HT-29 (cell line): Measurements from ENCODE around the gene USH1G. TPM values are rescaled to one million over a fixed set of nuclear protein-coding genes. Genes with fewer than 3 reads are reported as not detected.
"Not testable (repeated sequence)": the region's sequence is repeated elsewhere in the genome, so short reads cannot be mapped to it uniquely, and the experiment has no call there.

Experiments used
- DNase-seq: peaks from one replicate; pipeline ENCODE4 v3.0.0-alpha.2; 2015; ENCODE audit warnings: low spot score
- total RNA-seq: library from RNA; depleted of rRNA; stranded (reverse); fragments of >200 nt; shearing (Covaris generic); gene quantifications from 2 replicates; pipeline ENCODE4 v1.2.3, GENCODE V29; 2014

Gene USH1G
- total RNA-seq, 1 experiment from 2014 or later = not detected

DNA sequence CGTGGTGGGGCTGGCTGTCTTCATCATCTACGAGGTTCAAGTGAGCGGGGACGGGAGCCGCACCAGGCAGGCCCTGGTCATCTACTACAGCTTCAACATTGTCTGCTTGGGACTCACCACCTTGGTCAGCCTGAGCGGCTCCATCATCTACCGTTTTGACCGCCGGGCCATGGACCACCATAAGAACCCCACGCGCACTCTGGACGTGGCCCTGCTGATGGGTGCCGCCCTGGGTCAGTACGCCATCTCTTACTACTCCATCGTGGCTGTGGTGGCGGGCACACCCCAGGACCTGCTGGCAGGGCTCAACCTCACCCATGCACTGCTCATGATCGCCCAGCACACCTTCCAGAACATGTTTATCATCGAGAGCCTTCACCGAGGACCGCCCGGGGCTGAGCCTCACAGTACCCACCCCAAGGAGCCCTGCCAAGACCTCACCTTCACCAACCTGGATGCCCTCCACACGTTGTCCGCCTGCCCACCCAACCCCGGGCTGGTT is 7.5 kb upstream of the USH1G start:
- DNase-seq = no peak

DNA sequence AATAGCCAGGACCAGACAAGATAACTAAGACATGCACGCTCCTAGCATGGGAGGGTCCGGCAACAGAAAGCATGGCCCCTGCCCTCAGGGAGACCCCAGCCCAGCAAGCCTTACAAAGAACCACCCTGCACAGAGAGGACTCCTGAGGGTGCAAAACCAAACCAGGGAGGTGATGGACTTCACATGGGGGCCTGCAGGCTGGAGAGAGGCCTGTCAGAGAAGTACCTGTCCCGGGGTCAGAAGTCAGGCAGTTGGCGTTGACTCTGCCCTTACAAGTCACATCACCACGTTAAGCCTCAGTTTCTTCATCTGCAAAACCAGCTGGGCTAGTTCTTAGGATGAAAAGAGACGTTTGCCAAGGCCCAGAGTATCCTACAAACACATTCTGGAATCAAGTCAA is 5.7 kb upstream of the USH1G start:
- DNase-seq = no peak

DNA sequence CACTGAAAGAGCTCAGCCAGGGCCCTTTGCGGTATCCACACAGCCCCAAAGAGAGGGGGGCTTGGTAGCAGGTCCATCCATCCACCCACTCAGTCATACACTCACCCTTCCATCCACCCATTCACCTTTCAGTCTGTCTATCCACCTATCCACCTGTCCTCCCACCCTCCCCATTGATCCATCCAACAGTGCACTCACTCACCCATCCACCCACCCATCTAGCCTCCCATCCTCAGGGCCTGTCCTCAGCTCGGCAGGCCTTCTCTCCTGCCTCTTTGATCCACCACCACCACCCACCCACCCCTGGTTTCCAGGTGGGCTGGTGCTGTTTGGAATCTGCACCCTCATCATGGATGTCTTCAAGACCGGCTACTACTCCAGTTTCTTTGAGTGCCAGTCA is 2.2 kb upstream of the USH1G start:
- DNase-seq = no peak

DNA sequence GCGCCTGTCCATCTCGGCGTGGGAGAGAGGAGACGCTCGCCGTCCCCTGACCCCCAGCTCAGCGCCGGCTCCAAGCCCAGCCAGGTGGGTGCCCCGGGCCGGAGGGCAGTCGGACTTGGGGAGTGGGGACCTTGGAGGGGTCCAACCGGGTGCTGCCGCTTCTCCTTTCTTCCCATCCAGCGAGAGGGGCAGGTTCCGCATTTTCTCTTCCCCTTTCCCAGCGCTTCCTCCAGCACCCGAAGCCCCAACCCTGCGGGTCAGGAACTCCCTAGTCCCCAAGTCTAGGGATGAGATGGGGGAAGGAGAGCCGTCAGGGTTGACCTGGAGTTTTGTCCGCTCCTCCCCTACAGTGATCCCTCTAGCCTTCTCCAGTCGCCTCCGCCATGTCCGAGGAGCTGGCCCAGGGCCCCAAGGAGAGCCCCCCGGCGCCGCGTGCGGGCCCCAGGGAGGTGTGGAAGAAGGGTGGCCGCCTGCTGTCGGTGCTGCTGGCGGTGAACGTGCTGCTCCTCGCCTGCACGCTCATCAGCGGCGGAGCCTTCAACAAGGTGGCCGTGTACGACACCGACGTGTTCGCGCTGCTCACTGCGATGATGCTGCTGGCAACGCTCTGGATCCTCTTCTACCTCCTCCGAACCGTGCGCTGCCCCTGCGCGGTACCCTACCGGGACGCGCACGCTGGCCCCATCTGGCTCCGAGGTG is 1.3 kb upstream of the USH1G start, which contains the start of gene OTOP2:
OTOP2 (plus strand) TSS at position 24 of the 699 bp plus-strand sequence; CDS start at position 384, 360 bp downstream.
- no peak for DNase-seq

GRCh38 chr17:74923538-74924249 is 639 bp upstream of the USH1G start:
- peak; percentile 51 for DNase-seq

GRCh38 chr17:74922172-74922571 is 883 bp downstream of the USH1G start:
- DNase-seq = no peak

DNA sequence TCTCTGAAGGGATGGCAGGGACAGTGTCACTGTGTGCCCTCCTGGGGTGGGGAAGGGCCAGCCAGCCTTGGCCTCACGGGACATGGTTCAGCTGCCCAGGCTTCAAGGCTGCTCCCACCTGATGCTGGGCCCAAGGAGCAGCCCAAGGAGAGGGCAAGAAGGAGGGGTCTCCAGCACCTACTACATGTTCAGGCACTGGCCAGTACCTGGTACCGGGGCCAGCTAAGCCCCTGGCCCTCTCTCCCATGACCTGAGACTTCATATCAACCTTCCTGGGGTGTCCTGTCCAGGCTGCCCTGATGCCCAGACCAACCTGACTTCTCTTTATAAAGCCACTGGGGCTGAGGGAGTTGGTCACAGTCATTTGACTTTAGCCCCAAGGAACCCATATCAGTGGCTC is 1.3 kb downstream of the USH1G start:
- no peak for DNase-seq

- no peak for DNase-seq
Observed at GRCh38 chr17:74921026-74921681, 1.9 kb downstream of the USH1G start.

DNA sequence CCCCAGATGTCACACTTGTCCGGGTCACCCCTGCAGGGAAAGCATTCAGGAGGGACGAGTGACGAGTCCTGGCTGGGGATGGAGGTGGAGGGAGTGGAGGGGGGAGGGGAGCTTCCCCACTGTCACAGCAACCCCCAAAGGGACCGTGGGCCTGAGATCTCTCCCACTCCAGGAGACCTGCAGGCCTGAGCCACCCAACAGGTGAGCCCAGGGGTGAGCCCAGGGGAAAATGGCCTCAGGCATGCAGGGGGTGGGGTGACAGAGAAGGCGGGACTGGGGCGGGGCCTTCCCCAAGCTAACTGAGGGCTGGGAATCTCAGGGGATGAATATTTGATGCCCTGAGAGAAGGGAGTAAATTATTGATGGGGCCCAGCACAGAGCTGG is 2.4 kb downstream of the USH1G start:
- no peak for DNase-seq

- DNase-seq = no peak
Observed at GRCh38 chr17:74920306-74920620, 2.8 kb downstream of the USH1G start.

DNA sequence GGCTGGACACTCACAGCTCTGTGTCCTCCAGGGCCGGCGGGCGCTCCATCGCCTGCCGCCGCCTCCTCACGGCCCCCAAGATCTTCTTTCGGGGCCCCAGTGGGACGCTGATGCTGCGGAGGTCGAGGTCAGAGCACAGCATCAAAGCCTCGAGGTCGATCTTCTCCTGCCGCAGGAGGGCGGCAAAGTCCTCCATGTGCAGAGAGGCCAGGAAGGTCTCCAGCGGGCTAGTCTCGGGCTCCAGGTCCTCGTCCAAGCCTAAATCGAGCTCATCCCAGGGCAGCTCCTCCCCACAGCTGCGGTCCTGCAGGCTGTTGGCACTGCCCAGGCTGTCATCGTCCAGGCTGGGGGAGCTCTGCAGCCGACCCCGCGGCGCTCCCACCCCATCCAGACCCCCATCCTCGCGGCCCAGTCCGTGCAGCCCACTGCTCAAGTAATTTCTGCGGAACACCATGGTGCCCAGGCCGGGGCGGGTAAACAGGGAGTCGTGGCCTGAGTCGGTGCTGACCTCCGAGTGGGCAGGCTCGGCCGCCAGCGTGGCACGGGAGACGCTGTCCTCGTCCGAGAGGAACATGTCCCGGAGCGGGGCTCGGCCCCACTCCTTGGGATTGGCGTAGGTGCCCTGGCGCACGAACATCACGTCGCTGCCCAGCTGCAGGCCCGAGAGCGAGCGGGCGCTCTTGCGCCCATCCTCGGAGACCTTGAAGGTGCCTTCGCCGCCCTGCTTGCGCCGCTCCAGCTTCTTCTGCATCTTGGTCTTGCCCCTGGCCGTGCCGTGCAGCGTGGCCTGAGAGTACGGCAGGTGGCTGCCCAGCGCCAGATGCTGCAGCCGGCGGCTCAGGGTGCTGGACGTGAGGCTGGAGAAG is 3.4 kb downstream of the USH1G start:
- DNase-seq = peak; percentile 32

GRCh38 chr17:74918906-74919305 is 4.1 kb downstream of the USH1G start:
- no peak for DNase-seq

GRCh38 chr17:74917430-74917829 is 5.6 kb downstream of the USH1G start:
- DNase-seq = no peak

DNA sequence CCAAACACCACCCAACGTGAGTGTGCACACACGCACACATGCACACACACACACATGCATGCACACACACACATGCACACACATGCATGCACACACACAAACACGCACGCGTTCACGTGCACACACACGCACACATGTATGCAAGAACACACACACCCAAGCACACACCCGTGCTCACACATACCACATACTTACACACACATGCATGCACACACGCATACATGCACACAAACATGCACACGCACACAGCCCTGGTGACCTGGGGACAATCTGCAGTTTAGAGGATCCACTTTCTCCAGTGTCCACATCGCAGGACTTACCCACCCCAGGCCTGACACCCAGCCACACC is 6.2 kb downstream of the USH1G start:
- no peak for DNase-seq

DNA sequence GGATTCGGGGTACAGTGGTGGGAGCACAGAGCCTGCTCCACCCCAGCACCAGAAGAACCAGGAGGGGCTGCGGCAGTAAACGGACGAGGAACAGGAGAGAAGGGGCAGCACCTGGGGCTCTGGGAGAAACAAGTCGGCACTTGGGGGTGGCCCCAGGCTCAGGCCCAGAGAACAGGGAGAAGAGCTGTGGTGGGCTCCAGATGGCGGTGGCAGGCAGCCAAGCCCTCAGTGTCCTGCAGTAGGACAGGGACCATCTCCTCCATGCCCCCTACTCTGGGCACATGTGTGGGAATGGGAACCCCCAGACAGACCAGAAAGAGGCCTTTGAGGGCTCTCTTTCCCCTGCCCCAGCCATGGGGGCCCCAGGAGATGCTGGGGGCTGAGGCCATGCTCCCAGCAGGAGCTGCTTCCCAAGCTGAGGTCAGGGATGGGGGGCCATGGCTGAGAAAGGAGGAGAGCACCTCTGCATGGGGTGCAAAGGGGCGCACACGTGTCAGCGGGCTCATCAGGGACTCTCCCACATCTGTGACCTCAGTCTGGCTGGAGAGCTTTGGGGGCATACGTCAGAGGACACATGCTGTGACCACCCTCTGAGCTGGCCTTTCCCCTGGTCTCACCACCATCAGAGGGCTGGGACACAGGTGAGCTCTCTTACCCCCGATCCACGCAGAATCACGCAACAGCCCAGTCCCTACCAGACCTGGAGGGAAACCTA is 6.8 kb downstream of the USH1G start:
- DNase-seq = no peak

- DNase-seq = not testable (repeated sequence)
Observed at GRCh38 chr17:74911423-74911822, 11.6 kb downstream of the USH1G start.

- DNase-seq = not testable (repeated sequence)
Observed at GRCh38 chr17:74909097-74909496, 14.0 kb downstream of the USH1G start.

GRCh38 chr17:74907012-74907411 is 16.0 kb downstream of the USH1G start:
- DNase-seq = no peak

DNA sequence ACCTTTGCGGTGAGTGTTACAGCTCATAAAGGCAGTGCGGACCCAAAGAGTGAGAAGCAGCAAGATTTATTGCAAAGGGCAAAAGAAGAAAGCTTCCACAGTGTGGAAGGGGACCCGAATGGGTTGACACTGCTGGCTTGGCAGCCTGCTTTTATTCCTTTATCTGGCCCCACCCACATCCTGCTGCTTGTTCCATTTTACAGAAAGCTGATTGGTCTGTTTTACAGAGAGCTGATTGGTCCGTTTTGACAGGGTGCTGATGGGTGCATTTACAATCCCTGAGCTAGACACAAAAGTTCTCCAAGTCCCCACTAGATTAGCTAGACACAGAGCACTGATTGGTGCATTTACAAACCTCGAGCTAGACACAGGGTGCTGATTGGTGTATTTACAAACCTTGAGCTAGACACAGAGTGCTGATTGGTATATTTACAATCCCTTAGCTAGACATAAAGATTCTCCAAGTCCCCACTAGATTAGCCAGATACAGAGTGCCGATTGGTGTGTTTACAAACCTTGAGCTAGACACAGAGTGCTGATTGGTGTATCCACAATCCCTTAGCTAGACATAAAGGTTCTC is 16.8 kb downstream of the USH1G start:
- DNase-seq = not testable (repeated sequence)

- no peak for DNase-seq
Observed at GRCh38 chr17:74904687-74905409, 18.2 kb downstream of the USH1G start.
